CMK (cell line): ENCODE measurements around the gene RERE.
A peak's percentile ranks its signal among the peaks of the same experiment; 100 is the strongest.

Experiments
- DNase-seq: peaks from one replicate; pipeline ENCODE4 v3.0.0-alpha.2; 2010; ENCODE audit warnings: low read depth

The RERE gene

DNA sequence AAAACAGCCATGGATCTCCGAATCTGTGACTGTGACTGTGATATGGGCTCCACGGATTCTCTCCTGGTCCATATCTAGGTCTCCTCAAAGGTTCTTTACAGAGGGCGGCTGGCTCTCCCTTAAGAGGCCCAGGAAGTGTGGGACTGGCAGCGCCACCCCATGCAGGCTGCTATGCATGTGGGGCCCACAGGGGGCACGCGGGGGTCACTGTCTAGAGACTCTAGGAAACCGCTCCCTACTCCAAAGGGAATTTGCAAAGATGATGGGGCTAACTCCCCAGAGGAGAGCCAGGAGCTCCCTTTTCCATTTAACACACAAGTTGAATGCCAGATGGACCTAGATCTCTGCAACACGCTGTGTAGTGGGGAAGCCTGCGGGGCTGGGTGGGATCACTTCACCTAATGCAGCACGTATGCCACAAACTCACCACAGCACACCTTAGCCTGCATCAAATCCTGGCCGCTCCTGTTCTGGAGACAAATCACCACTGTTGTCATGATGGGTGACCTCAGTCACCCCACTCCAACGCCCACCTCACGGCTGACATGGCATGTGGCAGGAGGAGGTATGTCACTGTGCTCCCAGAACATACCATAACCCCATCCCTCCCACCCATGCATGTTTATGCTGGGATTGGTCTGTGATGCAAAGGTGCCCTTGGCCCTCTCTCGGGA, 437.8 kb downstream of the RERE start:
- no peak for DNase-seq

GRCh38 chr1:8378981-8379470, 438.4 kb downstream of the RERE start:
- DNase-seq, result no peak

- DNase-seq, result no peak
Observed at GRCh38 chr1:8378178-8378577, 439.3 kb downstream of the RERE start.

- DNase-seq, result no peak
Observed at GRCh38 chr1:8377271-8377981, 440.0 kb downstream of the RERE start.

DNA sequence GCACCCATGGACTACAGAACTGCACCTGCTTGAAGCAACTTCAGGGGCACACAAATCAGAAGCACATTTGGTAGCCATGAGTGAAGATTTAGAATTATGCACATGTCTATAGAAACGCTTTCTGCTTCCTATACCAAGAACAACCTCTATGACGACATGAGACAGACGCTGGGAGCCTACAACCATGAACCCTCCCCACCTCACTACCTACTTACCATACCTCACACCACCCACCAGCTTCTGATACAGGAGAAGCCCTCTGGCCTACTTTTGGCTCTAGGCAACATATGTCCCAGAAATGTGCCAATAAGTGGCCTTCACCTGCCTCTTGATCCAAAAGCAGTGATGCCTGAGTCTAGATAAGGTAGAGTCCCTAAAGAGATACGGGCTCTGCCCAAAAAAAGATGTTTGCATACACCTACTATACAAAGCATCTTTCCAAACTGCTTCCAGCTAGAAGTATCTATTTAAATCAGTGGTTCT, 441.0 kb downstream of the RERE start:
- no peak for DNase-seq

DNA sequence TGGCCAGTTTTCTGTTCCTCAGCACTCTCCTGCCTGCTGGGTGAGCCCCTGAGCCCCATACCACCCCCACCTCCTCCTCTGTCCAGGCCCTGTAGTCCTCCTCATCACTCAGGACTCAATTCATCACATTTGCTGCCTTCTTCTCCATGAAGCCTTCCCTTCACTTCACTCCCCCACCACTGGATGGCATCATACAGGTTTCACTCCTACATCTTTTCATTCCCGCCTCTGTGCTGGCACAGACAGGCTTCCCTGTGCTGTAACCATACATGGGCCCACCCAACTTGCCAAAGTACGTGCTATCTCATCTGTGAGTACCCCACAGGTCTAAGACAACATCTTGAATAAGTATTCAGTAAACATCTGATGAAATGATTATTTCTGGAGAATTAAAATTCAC, 442.6 kb downstream of the RERE start:
- peak; percentile 15 for DNase-seq

DNA sequence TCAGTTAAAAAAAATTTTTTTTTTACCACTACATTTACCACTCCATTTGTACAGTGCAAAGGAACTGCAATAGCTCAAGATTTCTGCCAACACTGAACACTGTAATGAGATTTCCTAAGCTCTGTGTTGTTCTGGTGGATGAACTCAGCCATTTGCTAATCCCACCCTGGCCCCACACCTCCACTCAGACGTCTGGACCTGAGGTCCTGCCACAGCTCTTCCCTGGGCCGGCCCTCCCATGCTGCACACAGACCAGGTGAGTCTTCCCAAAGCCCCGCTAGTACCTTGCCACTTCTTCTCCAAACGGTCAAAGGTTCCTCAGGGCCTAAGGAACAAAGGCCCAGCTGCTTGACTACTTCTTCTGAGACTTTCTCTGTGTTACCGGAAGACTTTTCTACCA, 443.1 kb downstream of the RERE start:
- no peak for DNase-seq

DNA sequence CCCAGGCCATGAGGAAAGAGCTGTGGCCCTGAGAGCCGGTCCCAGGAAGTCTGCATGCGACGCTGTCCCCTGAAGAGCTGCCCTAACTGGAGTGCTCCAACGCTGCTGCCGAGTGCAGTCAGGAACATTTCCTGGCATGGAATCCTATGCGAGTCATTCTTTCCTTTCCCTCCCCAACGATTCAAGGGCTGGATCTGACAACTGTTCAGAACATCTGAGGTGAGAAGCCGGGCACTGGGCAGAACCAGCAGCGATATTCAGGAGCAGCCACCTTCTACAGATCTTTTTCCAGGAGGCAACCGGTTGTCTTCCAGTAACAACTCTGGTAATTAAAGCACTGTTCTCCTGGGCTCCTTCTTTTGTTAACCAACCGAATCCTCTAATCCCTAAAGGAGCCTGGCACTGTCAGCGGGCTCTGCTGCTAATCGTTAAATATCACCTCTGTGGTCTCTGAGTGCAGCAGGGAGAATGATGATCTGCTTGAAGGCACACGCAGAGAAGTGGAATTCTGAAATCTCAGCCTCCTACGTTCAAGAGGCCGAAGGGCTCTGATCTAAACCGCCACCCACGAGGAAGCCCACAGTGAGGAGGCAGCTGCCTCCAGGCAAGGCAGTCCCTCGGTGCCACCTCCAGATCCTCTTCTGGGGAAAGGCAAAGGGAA, 443.7 kb downstream of the RERE start:
- DNase-seq, result no peak

GRCh38 chr1:8373125-8373524, 444.3 kb downstream of the RERE start:
- DNase-seq, result no peak

DNA sequence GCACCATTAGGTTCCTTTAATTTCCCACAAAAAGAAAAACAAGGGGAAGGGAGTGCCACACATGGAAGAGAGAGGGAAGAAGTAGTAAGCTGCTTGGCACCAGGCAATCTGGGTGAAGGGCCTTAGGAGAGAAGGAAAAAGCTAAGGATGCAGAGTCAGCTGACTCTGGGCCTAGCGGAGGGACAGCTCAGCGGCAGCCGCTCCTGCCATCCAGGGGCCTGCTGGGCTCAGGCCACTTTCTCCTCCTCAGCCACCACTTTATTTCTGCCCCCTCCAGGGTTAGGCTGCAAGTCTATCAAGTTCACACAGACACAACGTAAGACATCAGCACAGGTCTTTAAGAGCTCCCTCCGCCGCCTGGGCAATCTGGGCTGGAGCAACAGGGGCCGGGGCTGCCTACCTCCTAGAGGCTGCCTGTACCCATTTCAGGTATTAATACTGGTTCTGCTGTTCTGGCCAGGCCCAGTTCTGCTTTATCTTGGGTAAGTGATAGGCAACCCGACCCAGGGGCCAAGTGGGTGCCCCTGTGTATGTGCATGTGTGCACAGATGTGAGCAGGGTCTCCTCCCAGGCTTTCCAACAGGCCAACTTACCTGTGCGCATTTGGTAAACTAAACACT, 446.0 kb downstream of the RERE start:
- no peak for DNase-seq

DNA sequence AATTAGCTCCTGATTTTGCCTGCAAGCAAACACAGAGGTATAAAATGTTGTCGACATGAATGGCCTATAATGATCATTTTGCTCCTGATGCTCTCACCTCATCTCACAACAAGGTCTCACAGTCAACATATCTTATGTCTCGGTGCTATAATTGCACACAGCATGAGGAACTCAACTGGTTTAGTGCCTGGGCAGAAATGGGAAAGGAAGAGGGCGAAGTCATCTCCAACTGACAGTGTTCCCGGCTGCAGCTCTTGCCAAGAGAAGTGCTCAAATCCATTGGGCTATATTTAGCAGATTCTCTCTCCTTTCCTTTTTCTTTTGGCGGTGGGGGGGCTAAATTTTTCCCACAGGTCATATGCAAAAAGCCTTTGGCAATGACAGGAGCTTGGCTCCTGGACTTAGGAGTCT, 446.5 kb downstream of the RERE start:
- DNase-seq, result no peak

DNA sequence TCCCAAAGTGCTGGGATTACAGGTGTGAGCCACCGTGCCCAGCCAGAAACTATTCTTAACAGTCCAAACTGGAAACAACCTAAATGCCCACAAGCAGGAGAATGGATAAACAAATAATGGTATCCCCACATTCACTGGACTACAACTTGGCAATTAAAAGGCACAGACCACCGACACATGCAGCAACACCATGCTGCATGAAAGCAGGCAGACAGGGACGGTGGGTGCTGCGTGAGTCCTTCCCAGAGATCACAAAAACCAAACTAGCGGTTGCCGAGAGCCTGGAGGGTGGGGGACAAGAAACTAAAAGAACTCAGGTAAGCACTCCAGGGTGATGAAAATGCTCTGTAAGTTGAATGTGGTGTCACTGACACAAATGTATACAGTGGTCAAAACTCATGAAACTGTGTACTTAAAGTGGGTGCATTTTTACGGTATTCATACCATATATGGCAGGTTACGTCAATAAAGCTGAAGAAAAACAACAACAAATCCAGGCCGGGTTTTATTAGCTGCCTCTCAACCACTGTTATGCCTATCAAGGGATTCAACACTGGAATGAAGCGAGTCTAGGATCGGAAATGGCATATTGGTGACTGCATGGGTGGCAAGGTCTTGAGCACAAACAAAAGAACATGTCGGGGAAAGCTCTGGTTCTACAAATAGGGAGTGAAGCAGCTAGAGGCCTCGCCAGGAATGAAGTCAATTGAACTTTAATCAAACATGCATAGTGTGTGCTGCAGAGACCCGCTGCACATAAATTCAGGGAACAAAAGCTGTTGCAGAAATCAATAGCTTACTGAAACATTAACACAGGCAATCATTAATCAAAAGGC, 447.2 kb downstream of the RERE start:
- no peak for DNase-seq

DNA sequence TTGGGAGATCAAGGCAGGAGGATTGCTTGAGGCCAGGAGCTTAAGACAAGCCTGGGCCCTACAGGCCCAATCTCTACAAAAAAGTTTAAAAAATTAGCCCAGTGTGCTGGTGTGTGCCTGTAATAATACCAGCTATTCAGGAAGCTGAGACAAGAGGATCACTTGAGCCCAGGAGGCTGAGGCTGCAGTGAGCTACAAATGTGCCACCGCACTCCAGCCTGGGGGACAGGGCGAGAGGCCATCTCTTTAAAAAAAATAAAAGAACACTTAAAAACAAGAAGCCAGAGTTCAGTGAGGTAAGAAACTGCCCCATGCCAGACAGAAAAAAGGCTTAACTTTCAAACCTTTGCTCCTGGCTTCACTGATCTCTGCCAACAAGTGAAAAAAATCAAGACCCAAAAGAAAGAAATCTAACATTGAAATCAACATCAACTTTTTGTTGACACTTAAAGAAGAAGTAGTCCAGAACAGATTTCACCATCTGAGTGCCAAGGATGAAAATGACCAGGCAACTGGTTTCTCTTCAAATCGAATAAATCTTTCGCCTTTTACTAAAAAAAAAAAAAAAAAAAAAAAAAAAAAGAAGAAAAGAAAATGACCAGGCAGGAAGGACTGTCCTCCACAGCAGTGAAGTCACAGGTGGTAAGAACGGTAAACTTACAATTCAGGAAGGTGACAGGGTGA, 448.3 kb downstream of the RERE start:
- DNase-seq, result no peak

DNA sequence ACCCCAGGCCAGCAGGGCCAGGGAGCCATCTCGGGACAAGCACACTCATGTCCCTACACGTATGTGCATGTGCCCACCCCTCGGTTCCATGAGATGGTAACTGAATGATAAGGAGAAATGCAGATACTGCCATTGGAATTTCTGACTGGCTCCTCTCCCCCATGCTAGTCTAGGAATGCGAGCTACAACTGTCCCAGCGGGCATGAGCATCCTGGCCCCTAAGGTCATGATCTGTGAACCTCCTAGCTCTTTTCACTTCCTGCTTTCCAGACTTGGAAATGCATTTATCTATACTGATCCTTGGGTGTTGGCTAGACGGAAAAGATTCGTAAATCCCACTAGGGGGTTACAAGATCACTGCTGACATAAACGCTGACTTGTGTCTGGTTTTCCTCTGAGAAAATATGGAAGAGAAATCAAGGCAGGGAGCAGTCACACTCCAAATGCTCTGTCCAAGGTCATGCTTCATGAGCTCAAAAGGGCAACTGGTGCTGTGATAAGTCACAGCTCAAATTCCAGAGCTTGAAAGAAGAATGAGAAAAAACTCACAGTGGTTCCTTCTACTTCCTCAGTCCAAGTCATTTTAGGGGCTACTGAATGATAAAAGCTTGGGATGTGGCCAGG, 449.8 kb downstream of the RERE start:
- DNase-seq, result no peak

GRCh38 chr1:8365661-8366362, 451.6 kb downstream of the RERE start:
- DNase-seq, result no peak

DNA sequence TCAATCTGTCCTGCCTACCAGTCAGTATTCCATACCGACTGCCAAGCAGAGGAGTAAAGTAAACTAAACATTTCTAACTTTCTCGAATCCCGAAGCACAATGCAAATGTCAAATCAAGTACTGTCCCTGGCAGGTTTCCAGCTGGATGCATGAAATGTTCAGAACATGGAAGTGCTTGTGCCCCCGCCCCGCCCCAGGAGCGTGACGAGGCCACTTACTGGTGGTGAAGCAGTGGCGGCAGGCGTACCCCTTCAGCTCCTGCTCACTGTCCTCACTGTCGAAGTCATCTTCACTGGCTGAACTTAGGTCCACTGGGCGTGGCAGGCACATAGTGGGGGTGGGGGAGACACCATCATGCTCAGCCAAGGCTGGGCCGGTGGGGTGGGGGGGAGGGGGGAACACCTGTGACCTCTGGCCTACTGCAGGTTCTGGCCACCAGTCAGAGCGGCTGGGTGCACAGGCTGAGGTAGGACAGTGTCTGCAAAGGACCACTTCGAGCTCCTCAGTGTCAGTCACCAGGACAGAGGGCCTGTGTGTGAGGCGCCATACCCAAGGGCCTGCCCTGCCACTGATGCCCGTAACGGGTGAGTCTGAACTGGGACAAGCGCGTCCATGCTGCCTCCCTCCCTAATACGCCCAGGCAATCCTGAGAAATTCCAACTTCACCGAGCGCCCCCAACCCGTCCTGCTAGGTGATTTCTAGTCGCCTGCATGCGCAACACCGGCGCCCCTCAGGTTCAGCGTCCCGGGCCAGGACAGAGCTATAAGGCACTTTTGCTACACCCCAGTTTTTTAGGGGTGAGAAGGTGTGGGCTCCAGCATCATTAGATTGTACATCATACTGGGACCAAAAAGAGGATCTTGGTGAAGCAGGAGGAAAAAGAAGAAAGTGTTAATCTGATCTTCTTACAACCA, 452.7 kb downstream of the RERE start:
- no peak for DNase-seq

DNA sequence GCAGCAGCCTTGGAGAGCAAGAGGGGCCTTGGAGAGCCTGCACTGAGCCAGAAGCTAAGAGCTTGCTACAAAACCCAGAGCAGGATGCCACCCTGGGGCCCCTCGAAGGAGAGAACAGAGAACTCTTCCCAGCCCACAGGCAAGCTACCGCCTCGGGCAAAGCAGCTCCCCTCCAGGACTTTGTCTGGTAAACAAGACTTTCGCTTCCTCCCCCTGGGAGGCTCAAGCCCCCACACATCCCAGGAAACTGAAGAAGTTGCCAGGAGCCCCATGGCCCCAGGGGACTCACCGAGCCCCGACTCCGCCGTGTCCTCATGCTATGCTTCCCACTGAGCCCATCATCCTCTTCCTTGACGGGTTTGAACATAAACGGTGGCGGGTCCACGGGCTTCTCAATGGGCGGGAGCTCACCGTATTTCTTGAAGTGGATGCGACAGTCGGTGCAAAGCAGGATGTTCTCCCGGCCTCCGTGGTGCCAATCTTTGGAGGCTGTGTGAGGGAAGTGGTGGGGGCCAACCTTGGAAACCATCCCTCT, 453.6 kb downstream of the RERE start:
- DNase-seq, result no peak

- DNase-seq, result no peak
Observed at GRCh38 chr1:8363186-8363766, 454.2 kb downstream of the RERE start.
